NT2/D1 (cell line): ENCODE measurements around the gene MLEC.

Experiments used
- SUZ12 ChIP-seq: IDR thresholded peaks from 2 replicates; pipeline ENCODE4 v1.6.1; 2011; ENCODE audit not compliant: insufficient read length, insufficient read depth; ENCODE audit errors: extremely low read depth
- YY1 ChIP-seq: IDR thresholded peaks from 2 replicates; pipeline ENCODE4 v1.6.1; 2011; ENCODE audit not compliant: insufficient read length, insufficient read depth
- ZNF274 ChIP-seq: IDR thresholded peaks from 2 replicates; pipeline ENCODE4 v1.6.1; 2011; ENCODE audit warnings: mild to moderate bottlenecking, low read depth, low read length

- TF ChIP-seq YY1 (no peak), ZNF274 (no peak), SUZ12 (no peak)
Measured at GRCh38 chr12:120739031-120739762, 52.2 kb downstream of the MLEC start.
